ENCODE measurements around the gene TREML4.
A peak's percentile ranks its signal among the peaks of the same experiment; 100 is the strongest.

TREML4 gene

DNA sequence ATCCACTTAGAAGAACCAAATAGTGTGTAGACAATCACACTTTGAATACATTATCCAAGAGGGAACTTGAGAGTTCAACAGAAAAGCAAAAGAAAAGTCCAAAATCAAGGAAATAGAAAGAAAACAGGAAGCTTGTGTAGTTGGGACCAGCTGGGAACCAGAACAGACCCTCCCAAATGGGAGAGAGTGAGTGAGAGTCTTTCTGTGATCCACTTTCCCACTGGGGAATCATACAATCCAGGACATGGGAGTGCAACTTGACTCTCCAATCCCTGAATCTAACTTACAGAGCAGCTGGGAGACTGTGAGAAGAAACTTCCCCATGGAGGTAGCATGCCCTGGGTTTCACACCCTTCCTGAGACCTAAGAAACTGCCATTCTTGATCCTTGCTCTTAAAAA is 27.0 kb downstream of the TREML4 start:
- no peak for DNase-seq (ENCODE audit: low spot score)

DNA sequence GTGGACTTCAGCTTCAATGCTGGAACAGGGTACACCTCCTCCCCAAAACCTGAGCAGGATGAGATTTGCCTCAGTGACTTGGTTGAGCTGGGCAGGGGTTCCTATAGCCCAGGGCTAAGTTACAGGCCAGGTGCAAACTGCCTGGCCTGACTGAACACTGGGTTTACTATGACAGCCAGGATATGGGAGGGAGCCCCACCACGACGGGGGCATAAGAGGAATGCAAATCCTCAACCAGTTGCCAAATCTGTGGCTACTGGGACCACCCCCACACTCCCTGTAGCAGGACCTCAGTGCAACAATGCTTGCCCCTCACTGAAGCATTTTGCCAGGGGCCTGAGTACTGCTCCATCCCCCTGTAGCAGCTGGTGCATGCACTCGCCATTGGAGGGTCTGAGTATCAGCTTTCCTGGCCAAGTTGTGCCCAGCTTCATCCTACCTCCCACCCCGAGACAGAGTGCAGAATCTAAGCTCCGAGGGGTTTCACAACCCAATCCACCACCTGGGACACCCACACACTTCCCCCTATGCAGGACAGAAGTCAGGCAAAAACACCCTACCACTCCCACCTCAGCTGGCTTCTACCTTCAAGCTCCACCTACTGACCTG is 27.6 kb downstream of the TREML4 start:
- no peak for DNase-seq (ENCODE audit: low spot score)

DNA sequence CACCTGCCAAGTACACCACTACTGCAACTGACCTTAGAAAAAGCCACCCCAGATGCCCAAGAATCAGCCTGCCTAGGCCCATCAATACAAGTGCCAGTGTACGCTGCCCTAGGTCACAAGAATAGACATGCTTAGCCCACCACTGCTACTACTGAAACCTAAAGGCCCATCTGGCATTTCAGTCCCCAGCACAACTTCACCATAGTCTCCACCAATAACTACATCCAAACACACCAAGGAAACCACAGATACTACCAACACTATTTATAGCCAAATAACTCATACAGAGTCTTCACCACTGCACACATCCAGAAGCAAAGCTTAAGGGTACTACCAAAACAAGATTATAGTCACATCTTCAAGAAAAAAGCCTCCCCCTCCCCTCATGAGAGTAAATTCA is 28.2 kb downstream of the TREML4 start:
- no peak for DNase-seq (ENCODE audit: low spot score)

DNA sequence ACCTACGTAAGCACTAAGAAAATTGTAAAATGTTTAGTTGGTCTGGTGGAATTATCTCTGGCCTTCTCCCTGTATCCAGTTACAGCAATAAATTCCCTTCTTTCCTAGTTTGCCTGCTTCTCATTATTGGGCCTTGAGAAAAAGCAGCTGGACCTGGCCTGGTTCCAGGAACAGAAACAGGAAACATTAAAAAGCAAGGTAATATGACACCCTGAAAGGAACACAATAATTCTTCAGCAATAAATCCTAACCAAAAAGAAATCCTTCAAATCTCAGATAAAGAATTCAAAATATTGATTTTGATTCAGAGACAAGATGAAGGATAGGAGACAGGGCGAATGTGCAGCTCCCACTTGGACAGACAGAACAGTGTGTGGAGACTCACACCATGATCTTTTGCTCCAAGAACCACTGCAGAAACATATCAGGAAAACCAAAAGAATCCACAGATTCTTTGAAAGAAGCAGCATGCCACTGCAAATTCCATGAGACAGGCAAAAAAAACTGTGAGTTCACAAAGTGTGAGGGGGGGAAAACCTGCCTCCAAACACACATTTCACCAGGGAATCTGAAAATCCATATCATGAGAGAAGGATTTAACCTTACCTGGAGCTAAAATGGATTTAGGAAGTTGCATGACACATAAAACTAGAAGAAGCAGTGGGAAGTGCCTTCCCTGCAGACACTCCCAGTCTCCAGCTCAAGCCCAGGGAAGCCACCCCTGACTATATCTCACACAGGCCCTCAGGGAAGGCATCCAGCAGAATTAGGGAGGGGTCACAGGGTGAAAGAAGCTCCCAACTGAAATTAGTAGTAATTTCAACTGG is 29.4 kb downstream of the TREML4 start:
- no peak for DNase-seq (ENCODE audit: low spot score)

DNA sequence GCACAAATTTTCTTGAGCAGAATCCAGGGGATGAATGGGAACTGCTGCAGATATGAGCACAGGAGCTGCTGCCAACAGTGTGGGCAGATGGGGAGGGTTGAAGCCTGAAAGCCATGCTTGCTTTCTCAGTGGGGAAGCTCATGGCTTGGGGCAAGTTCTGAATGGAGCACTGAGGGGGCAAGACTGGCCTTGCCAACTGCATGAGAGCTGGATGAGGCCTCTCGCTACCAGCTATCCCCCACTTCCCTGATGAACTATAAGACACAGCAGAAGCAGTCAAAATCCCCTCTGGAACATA is 30.0 kb downstream of the TREML4 start:
- no peak for DNase-seq (ENCODE audit: low spot score)

DNA sequence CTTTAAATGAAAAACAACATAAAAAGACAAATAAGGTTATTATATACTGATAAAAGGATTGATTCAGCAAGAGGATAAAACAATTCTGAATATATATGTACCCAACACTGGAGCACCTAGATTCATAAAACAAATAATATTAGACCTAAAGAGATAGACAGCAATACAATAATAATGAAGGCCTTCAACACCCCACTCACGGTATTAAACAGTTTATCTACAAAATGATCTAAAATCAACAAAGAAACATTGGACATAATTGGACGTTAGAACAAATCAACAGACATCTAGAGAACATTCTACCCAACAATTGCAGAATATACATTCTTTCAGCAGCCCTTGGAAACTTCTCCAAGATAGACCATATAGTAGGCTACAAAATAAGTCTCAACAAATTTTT is 34.3 kb downstream of the TREML4 start:
- no peak for DNase-seq (ENCODE audit: low spot score)

DNA sequence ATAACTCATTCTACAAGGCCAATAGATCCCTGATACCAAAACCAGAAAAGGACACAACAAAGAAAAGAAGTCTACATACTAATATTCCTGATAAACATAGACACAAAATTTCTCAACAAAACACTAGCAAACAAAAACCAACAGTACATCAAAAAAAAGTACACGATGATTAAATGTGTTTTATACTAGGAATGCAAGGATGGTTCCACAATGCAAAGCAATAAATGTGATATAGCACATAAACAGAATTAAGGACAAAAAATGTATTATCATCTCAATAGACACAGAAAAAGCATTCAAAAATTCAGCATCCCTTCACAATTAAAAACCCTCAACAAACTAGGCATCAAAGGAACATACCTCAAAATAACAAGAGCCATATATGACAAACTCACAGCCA is 35.1 kb downstream of the TREML4 start:
- DNase-seq (ENCODE audit: low spot score): no peak

DNA sequence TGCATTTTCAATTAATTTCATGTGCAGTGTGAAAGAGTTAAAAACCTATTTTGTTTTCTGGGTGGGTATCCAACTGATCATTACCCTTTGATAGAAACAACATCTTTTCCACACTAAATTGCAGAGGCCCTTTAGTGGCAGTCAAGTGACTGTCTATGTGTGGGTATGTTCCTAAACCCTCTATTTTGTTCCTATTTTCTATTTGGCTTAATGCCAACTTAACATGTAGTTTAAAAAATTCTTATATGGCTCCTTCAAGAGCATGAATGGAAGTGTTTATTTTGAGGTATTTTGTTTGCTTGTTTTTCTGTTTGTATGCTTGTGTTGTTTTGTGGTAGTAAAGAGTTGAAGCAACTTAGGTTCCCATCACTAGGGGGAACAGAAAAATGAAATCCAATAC is 38.4 kb downstream of the TREML4 start:
- no peak for DNase-seq (ENCODE audit: low spot score)

DNA sequence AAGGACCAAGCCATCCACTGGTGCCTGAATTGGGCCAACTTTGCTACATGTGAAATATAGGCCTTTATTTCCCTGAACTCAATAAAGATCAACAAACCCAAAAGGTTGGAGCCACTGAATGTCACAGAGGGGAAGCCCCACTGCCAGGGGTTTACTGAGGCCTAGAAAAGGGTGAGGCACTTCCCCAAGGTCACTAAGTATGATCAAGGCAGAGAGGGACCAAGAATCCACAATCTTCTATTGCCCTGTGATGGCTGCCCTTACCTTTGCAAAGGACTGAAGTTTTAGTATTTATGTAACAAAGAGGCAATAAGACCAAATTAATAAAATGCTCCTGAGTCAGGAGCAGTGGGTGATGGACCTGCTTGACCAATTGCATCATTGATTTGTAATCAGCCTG is 40.3 kb downstream of the TREML4 start:
- no peak for DNase-seq (ENCODE audit: low spot score)

DNA sequence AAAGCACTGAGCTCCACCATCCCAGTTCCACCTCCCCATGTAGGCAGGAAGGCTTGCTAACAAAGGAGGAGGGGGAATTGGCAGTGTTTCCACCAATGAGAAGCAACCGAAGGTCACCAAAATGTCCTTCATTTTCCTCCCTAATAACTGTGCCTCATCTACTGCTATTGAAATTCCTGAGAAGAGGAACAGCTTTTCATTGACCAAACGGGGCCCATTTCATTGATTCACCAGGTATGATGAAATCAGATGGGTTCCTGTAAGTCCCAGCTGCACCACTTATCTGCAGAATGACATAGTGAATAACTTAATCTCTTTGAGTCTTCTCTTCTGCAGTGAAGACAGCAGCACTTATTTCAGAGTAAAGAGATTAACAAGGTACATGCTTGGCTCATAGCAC is 41.0 kb downstream of the TREML4 start:
- no peak for DNase-seq (ENCODE audit: low spot score)

DNA sequence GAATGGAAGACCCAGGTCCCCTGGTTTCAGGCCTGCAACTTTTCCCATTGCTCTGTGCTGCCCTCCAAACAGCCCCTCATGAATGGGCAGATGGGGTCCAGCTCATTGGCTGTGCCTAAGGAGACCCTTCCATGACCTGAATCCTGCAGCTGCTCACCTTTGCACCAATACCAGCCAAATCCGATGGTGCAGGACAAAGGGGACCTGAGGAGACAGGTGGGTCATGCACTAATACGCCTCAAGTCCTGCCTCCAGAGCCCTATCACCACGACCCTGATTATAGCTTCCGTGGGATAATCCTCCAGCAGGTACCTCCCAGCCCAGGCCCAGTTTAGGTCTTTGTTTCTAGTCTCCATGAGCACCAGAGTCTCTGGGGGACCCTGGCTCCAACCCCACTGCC is 41.6 kb downstream of the TREML4 start:
- no peak for DNase-seq (ENCODE audit: low spot score)

DNA sequence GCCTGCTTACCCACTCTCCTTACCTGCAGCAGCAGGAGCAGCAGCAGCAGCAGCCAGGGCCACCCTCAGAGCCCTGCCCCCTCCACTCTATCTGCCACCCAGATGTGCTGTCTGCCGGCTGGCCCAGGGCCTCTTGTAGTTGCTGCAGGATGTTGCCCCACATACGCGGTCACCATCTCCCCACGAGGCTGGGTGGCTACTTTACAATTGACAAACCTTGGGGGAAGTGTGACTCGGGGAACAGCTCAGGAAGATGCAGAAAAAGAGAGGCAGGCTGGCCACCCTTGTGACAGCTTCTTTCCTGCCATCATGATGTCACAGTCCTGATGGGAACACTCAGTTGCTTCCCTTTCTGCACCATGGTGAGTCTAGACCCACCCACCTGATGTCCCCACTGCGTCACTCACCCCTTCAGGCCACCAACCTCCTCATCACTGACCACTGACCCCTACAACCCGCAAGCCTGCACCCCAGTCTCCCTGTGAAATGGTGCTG is 43.8 kb downstream of the TREML4 start:
- DNase-seq (ENCODE audit: low spot score): no peak

DNA sequence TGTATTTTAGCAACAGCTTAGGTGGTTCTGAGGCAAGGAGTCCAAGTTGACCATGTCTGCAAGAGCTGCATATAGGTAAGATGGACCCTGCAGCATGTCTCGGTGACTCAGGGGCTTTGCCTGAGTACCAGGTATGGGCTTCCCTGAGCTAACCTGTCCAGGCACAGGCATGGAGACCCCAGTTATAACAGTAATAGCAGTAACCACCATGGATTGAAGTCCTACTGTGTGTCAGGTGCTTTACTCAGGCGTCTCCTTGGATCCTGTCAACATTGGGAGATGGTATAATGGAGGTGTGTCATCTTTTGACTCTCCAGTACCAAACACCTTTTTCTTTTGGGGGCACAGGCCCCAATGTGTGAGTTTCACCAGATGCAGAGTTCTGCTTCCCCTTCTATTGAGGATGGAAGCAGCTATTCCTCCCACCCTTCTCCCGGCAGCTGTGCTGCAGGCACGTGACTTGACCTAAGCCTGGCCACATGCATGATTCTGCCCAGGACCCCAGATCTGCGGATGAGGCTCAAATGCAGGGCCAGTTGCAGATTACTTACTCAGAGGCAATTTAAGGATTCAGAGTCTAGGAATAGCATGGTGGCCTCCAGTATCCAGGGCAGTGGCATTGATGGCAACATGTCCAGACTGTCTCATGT is 44.6 kb downstream of the TREML4 start:
- DNase-seq (ENCODE audit: low spot score): no peak

DNA sequence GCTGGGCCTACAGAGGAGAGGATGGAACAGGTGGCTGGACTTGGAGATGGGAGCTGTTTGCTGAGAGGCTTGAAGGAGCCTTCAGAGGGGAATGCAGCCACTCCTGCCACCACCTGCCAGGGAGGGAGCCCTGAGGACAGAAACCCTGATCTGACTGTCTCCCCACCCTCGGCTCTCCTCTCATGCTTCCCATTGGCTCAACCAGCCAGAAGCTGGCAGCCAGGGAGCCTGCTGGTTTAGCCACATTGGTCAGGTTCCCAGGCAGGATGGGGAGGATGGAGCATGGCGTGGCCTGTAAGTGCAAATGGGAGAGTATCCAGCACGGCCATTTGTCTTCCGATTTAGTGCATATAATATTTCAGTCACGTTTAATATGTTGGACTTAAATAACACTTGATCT is 45.6 kb downstream of the TREML4 start:
- DNase-seq (ENCODE audit: low spot score): peak; percentile 37

DNA sequence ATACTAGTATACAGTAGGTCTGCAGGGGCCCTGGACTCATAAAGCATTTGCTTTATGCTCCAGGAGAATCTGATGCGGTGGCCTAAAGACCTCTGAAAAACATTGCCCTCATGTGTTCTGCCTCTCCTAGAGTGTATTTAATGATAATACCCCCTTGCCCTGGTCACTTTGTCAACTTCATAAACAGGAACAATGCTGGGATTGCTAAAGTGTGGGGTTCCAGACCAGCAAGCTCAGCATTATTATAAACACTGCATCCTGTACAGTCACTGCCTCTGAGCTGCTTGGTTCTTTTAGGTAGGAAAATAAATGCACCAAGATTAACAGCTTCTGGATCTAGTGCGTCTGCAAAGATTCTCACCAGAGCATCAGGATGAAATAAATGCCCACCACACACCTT is 46.1 kb downstream of the TREML4 start:
- DNase-seq (ENCODE audit: low spot score): no peak

DNA sequence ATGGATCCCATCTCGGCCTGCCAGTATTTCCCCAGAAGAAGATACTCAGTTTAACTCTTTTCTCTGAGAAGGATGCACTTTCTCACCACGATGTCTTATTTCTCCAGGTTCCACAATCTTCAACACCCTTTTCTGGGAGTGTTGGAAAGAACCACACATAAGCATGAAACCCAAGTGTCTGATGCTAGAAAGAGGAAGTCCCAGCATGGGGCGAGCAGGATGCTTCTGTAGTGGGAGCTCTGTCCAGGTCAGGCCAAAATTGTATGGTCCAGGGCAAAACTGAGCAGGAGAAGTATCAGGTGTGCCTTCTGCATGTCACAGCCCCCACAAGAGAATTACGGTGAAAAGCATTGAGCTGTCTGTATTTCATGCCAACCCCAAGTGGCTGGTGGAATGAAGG is 47.3 kb downstream of the TREML4 start:
- no peak for DNase-seq (ENCODE audit: low spot score)

DNA sequence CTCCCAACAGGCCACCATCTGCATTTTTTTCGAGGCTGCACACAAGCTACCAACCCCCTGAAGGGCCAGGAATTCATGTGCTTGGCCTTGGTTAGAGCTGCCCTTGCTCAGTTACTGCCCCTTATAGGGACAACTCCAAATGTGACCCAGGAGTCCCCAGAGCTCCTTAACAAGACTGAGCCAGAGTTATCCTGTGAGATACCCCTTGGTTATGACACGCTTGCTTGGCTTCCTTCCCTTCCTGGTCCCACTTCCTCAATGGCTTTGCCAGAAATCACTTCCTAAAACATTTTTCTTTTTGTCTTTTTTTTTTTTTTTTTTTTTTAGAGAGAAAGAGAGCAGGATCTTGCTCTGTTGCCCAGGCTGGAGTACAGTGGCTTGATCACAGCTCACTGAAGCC is 49.5 kb downstream of the TREML4 start:
- no peak for DNase-seq (ENCODE audit: low spot score)

DNA sequence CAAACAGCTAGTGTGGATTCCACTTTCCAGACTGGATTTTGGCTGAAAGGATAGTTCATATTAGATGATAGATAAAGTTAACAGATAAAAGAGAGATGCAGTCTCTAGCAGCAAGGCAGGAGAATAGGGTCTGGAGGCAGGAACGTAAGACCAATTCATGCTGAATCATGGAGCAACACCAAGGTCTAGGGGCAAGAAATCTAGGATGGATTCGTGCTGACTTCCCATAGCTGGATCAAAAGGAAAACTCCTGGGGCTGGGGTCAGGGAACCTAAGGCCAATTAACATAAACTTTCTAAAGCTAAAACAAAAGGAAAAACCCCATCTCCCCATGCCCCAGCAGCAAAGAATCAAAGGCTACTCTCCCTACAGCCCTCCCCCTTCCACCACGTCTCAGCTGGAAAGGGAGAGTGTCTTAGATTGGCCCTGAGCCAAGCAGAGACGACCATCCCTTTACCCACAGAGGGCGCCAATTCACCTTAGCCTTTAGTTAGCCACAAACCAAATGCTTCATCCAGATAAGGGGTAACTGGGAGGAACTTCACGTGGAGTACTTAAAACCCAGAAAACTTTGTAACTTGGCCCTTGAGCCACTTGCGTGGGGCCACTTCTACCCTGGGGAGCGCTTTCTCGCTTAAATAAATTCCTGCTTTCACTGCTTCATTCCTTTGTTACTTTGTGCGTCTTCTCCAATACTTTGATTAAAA is 50.7 kb downstream of the TREML4 start:
- peak; percentile 80 for DNase-seq (ENCODE audit: low spot score)

DNA sequence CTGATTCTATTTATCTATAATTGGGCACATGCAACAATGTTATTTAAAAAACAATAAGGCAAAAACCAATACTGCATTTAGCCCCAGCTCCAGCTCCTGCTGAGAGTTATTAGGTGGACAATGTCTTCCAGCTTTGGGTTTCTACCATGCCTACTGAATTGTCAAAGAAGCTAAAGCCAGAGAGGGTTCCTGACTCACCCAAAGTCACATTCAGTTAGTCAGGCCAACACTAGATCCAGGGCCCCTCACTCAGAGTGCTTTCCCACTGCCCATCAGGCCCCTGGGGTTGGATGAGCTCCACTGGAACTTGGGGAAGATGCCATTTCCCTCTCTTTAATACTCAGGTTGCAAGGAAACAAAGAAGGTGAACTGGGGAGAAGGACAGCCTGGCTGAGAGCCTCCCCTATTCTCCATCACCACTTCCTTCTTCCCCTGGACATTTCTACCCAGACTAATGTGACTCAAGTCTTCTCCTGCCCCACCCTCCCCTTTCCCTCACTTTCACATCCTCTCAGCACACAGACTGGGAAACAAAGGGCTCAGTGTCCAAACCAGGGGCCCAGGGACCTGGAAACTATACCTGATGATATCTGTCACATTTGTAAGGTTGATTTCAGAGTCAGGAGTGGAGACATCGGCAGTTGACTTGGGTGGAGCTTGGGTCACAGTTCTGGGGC is 52.4 kb downstream of the TREML4 start:
- DNase-seq (ENCODE audit: low spot score): no peak

DNA sequence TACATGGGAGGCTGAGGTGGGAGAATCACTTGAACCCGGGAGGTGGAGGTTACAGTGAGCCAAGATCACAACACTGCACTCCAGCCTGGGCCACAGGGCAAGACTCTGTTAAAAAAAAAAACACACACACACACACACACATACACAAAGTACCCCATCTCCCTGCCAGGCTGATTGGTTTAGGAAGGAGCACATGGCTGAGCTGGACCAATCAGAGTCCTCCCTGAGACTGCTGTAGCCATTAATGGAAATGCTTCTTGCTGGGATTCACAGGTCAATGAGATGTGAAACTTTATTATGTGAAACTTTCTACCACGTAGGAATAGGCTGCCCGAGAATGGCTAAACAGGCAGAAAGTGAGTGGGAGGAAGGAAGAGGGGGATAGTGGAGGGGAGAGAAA is 55.5 kb downstream of the TREML4 start:
- no peak for DNase-seq (ENCODE audit: low spot score)

DNA sequence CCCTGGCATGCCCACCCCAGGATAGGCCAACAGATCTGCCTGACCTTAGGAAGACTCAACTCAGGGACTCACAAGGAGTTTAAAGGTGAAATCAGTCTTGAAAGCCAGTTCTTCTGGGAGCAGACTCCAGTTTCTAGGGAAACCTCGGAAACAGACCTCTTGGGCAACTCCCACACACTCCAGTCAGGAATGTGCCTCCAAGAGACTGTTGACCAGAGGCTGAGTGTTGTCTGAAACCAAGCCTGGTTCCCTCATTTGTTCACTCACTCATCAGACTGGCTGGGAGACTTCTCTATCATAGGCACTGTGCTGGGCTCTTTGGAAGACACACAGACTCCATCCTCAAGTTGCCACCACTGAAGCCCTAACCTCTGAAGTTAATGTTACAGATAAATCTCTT is 56.6 kb downstream of the TREML4 start:
- peak; percentile 33 for DNase-seq (ENCODE audit: low spot score)
